ENCODE measurements around the gene TGM1. TPM values are rescaled to one million over a fixed set of nuclear protein-coding genes. Genes with fewer than 3 reads are reported as not detected.

Gene TGM1
- total RNA-seq, 1 experiment from 2014 or later: 3.2 TPM

GRCh38 chr14:24271134-24271833 is 8.3 kb upstream of the TGM1 start, which contains the start of gene RABGGTA:
RABGGTA (minus strand) TSS chr14:24271597; CDS start chr14:24271115, 482 bp downstream.
- H2AFZ ChIP-seq (ENCODE audit: low read length): peak within 1 kb of the TSS; percentile 99
- H3K36me3 ChIP-seq (ENCODE audit: low read depth, low read length): no peaks in the 10 kb centered on the region
- no peaks in the 10 kb centered on the region for H3K9me3 ChIP-seq (ENCODE audit: low read length)
- CTCF ChIA-PET: interaction anchor here (0.6 to 1.5 kb wide), 5 partner anchors 25 to 35 kb away, joined by 3 to 9 read pairs (median 3); partner anchors contain the start of genes DHRS1, NOP9 and TINF2
- ATAC-seq (peak; percentile 97), DNase-seq (peak; percentile 91)
- intact Hi-C loops (cut with micrococcal nuclease): loop anchor here (2.0 kb wide), 2 partner anchors 26 to 28 kb away; partner anchors contain the start of gene TINF2
- BruUV-seq (replicated peaks): no TSS peak
- H3K4me3 ChIP-seq (ENCODE audit: low read length): peak within 1 kb of the TSS; percentile 99
- no peaks in the 10 kb centered on the region for H3K79me2 ChIP-seq (ENCODE audit: low read length)
- H3K27me3 ChIP-seq (ENCODE audit: low read length): no peaks in the 10 kb centered on the region
- H3K4me1 ChIP-seq (ENCODE audit: insufficient read depth, low read length): peaks cover 21% of the 10 kb centered on the region
- peak within 1 kb of the TSS; percentile 99 for H3K9ac ChIP-seq (ENCODE audit: low read length)
- TF ChIP-seq EZH2 (IDR thresholded peaks at IDR 0.05; ENCODE audit: low read length, unreplicated experiment): no peak
- TF ChIP-seq, protein P1, sequence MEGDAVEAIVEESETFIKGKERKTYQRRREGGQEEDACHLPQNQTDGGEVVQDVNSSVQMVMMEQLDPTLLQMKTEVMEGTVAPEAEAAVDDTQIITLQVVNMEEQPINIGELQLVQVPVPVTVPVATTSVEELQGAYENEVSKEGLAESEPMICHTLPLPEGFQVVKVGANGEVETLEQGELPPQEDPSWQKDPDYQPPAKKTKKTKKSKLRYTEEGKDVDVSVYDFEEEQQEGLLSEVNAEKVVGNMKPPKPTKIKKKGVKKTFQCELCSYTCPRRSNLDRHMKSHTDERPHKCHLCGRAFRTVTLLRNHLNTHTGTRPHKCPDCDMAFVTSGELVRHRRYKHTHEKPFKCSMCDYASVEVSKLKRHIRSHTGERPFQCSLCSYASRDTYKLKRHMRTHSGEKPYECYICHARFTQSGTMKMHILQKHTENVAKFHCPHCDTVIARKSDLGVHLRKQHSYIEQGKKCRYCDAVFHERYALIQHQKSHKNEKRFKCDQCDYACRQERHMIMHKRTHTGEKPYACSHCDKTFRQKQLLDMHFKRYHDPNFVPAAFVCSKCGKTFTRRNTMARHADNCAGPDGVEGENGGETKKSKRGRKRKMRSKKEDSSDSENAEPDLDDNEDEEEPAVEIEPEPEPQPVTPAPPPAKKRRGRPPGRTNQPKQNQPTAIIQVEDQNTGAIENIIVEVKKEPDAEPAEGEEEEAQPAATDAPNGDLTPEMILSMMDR (conservative IDR thresholded peaks at IDR 0.05; ENCODE audit: low read depth, low read length): peak; percentile 77
- no peaks in the 10 kb centered on the region for H3F3A ChIP-seq (ENCODE audit: low read length, unreplicated experiment)
- peak within 1 kb of the TSS; percentile 76 for H3K27ac ChIP-seq (ENCODE audit: low read length)
- peak within 1 kb of the TSS; percentile 98 for H3K4me2 ChIP-seq (ENCODE audit: low read length)
- no peaks in the 10 kb centered on the region for H3K9me2 ChIP-seq (replicated peaks; ENCODE audit: low read length)
- no peaks in the 10 kb centered on the region for H4K20me1 ChIP-seq (ENCODE audit: low read length)
- POLR2A ChIA-PET (ENCODE audit: unreplicated experiment): interaction anchor here (0.6 to 0.7 kb wide), 3 partner anchors 8 to 29 kb away, joined by 3 to 6 read pairs (median 6); partner anchors contain the start of gene TINF2

DNA sequence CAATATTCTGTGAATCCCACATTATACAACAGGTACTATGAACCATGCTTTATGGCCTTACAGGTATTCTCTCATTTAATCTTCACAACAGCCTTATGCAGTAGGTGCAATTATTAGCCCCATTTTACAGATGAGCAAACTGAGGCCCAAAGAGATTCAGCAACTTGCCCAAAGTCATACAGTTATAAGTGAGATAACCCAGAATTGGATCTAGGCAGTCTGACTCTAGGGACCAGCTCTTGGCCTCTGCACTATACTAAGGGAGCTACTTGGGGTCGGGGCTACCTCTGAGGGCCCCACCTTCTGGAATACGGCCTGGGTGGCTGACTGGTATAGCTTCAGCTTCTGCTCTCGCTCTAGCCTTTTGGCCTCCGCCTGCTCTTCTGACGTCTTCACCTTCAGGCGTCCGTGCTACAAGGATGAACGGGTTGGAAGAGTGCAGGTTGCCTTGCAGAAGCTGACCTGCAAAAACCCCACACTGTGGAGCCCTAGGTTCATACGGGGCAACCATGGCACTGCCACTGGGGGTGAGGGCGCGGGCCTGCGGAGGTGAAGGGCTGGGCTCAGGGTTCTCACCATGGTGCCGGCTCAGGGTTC is 7.7 kb upstream of the TGM1 start:
- Histone ChIP-seq H3K9me3 (ENCODE audit: low read length) (no peaks in the 10 kb centered on the region), H3K79me2 (ENCODE audit: low read length) (no peaks in the 10 kb centered on the region), H2AFZ (ENCODE audit: low read length) (peak overlapping the region; percentile 99), H3K36me3 (ENCODE audit: low read depth, low read length) (no peaks in the 10 kb centered on the region), H4K20me1 (ENCODE audit: low read length) (no peaks in the 10 kb centered on the region), H3K4me2 (ENCODE audit: low read length) (peak overlapping the region; percentile 98), H3K9me2 (replicated peaks; ENCODE audit: low read length) (no peaks in the 10 kb centered on the region), H3K27me3 (ENCODE audit: low read length) (no peaks in the 10 kb centered on the region), H3K4me3 (ENCODE audit: low read length) (peak overlapping the region; percentile 99), H3K27ac (ENCODE audit: low read length) (peak overlapping the region; percentile 76; the same call in 1 of the 2 replicates), H3K9ac (ENCODE audit: low read length) (peak overlapping the region; percentile 99), H3K4me1 (ENCODE audit: insufficient read depth, low read length) (peaks cover 21% of the 10 kb centered on the region), H3F3A (ENCODE audit: low read length, unreplicated experiment) (no peaks in the 10 kb centered on the region)
- ATAC-seq: peak; percentile 19
- intact Hi-C loops (cut with micrococcal nuclease): loop anchor here (2.0 kb wide), 2 partner anchors 26 to 28 kb away; partner anchors contain the start of gene TINF2
- POLR2A ChIA-PET (ENCODE audit: unreplicated experiment): no interaction called here
- CTCF ChIA-PET: interaction anchor here (0.6 to 1.5 kb wide), 4 partner anchors 26 to 36 kb away, joined by 3 to 9 read pairs (median 4); partner anchors contain the start of genes DHRS1, NOP9 and TINF2
- DNase-seq: no peak
- TF ChIP-seq, protein P1 (conservative IDR thresholded peaks at IDR 0.05; ENCODE audit: low read depth, low read length): no peak
- TF ChIP-seq EZH2 (IDR thresholded peaks at IDR 0.05; ENCODE audit: low read length, unreplicated experiment): no peak
- BruUV-seq (replicated peaks): TSS peak; percentile 56
